HepG2 (cell line): ENCODE measurements around the gene CYB5R3.

Experiments used
- EP300 ChIP-seq, 3 experiments: sonication (generic) in 1 of 3; formaldehyde crosslinking in 1 of 3; IDR thresholded peaks; 2 replicates each; pipeline versions ENCODE4 v1.5.1 to v1.6.1; 2011 to 2020; ENCODE audit warnings: low read depth in 2 of 3, low read length in 2 of 3, borderline replicate concordance in 1 of 3, improper control_type of control experiment in 1 of 3, mild to moderate bottlenecking in 1 of 3, missing genetic modification reagents in 1 of 3, moderate library complexity in 1 of 3
- FOSL2 ChIP-seq: sonication (generic); formaldehyde crosslinking; IDR thresholded peaks from 2 replicates; pipeline ENCODE4 v1.4.0; 2020; ENCODE audit warnings: missing genetic modification reagents
- KAT8 ChIP-seq: IDR thresholded peaks from 2 replicates; pipeline ENCODE4 v1.6.1; 2016; ENCODE audit warnings: missing genetic modification reagents, missing compliant biosample characterization
- PHF21A ChIP-seq: sonication (generic); formaldehyde crosslinking; IDR thresholded peaks from 2 replicates; pipeline ENCODE4 v1.5.0; 2020; ENCODE audit warnings: mild to moderate bottlenecking, missing genetic modification reagents
- PLSCR1 ChIP-seq: sonication (generic); formaldehyde crosslinking; IDR thresholded peaks from 2 replicates; pipeline ENCODE4 v1.5.0; 2020; ENCODE audit warnings: missing genetic modification reagents, mild to moderate bottlenecking, borderline replicate concordance
- ZNF274 ChIP-seq: sonication (generic); formaldehyde crosslinking; IDR thresholded peaks from 2 replicates; pipeline ENCODE4 v1.5.1; 2020; ENCODE audit warnings: mild to moderate bottlenecking, missing genetic modification reagents
- TF ChIP-seq, protein P1 (sequence below), 2 experiments: IDR thresholded peaks; 2 replicates each; pipeline ENCODE4 v1.6.1; 2011 to 2012; ENCODE audit warnings: low read length in 2 of 2, borderline replicate concordance in 1 of 2, low read depth in 1 of 2, mild to moderate bottlenecking in 1 of 2, moderate library complexity in 1 of 2
- TF ChIP-seq, protein P2 (sequence below): sonication (generic); formaldehyde crosslinking; IDR thresholded peaks from 2 replicates; pipeline ENCODE4 v1.5.0; 2020; ENCODE audit warnings: mild to moderate bottlenecking, missing genetic modification reagents, moderate library complexity

GRCh38 chr22:42602470-42602869 lies 46.7 kb downstream of the CYB5R3 start:
- TF ChIP-seq, protein P1, sequence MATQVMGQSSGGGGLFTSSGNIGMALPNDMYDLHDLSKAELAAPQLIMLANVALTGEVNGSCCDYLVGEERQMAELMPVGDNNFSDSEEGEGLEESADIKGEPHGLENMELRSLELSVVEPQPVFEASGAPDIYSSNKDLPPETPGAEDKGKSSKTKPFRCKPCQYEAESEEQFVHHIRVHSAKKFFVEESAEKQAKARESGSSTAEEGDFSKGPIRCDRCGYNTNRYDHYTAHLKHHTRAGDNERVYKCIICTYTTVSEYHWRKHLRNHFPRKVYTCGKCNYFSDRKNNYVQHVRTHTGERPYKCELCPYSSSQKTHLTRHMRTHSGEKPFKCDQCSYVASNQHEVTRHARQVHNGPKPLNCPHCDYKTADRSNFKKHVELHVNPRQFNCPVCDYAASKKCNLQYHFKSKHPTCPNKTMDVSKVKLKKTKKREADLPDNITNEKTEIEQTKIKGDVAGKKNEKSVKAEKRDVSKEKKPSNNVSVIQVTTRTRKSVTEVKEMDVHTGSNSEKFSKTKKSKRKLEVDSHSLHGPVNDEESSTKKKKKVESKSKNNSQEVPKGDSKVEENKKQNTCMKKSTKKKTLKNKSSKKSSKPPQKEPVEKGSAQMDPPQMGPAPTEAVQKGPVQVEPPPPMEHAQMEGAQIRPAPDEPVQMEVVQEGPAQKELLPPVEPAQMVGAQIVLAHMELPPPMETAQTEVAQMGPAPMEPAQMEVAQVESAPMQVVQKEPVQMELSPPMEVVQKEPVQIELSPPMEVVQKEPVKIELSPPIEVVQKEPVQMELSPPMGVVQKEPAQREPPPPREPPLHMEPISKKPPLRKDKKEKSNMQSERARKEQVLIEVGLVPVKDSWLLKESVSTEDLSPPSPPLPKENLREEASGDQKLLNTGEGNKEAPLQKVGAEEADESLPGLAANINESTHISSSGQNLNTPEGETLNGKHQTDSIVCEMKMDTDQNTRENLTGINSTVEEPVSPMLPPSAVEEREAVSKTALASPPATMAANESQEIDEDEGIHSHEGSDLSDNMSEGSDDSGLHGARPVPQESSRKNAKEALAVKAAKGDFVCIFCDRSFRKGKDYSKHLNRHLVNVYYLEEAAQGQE (IDR thresholded peaks at IDR 0.05; ENCODE audit: borderline replicate concordance in 1 of 2, low read depth in 1 of 2, low read length in 2 of 2), result no peak
- TF ChIP-seq PLSCR1 (CRISPR knock-in tag) (no peak), KAT8 (CRISPR knock-in tag) (no peak), PHF21A (CRISPR knock-in tag) (no peak), ZNF274 (CRISPR knock-in tag) (no peak), FOSL2 (CRISPR knock-in tag) (no peak), EP300 (IDR thresholded peaks at IDR 0.05; ENCODE audit: low read depth in 2 of 2, low read length in 2 of 2) (no peak), EP300 (CRISPR knock-in tag; IDR thresholded peaks at IDR 0.05; ENCODE audit: borderline replicate concordance) (no peak)
- TF ChIP-seq, protein P2, sequence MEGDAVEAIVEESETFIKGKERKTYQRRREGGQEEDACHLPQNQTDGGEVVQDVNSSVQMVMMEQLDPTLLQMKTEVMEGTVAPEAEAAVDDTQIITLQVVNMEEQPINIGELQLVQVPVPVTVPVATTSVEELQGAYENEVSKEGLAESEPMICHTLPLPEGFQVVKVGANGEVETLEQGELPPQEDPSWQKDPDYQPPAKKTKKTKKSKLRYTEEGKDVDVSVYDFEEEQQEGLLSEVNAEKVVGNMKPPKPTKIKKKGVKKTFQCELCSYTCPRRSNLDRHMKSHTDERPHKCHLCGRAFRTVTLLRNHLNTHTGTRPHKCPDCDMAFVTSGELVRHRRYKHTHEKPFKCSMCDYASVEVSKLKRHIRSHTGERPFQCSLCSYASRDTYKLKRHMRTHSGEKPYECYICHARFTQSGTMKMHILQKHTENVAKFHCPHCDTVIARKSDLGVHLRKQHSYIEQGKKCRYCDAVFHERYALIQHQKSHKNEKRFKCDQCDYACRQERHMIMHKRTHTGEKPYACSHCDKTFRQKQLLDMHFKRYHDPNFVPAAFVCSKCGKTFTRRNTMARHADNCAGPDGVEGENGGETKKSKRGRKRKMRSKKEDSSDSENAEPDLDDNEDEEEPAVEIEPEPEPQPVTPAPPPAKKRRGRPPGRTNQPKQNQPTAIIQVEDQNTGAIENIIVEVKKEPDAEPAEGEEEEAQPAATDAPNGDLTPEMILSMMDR (CRISPR knock-in tag), result no peak
